GM12801 (cell line): Measurements from ENCODE around the gene TATDN2.

Experiments used
- CTCF ChIP-seq: IDR thresholded peaks from one replicate; pipeline ENCODE4 v1.5.1; 2011; ENCODE audit warnings: control low read depth; ENCODE audit not compliant: insufficient read length; ENCODE audit errors: extremely low read depth

Gene TATDN2

GRCh38 chr3:10251006-10251405 lies 2.7 kb downstream of the TATDN2 start:
- no peak for TF ChIP-seq CTCF

- no peak for TF ChIP-seq CTCF
Measured at GRCh38 chr3:10253731-10254130, 5.5 kb downstream of the TATDN2 start.

- TF ChIP-seq CTCF: no peak
Measured at GRCh38 chr3:10255835-10256234, 7.6 kb downstream of the TATDN2 start.

- TF ChIP-seq CTCF: no peak
Measured at GRCh38 chr3:10259036-10259435, 10.8 kb downstream of the TATDN2 start.

- TF ChIP-seq CTCF: no peak
Measured at GRCh38 chr3:10259798-10260197, 11.5 kb downstream of the TATDN2 start.

GRCh38 chr3:10260211-10260701 lies 12.0 kb downstream of the TATDN2 start:
- TF ChIP-seq CTCF: no peak

GRCh38 chr3:10262027-10262426 lies 13.8 kb downstream of the TATDN2 start:
- no peak for TF ChIP-seq CTCF
